ENCODE measurements around the gene APBA2. TPM values are rescaled to one million over a fixed set of nuclear protein-coding genes. Genes with fewer than 3 reads are reported as not detected.

APBA2 gene
- total RNA-seq, 1 donor from 2014 or later: 11.7 TPM

DNA sequence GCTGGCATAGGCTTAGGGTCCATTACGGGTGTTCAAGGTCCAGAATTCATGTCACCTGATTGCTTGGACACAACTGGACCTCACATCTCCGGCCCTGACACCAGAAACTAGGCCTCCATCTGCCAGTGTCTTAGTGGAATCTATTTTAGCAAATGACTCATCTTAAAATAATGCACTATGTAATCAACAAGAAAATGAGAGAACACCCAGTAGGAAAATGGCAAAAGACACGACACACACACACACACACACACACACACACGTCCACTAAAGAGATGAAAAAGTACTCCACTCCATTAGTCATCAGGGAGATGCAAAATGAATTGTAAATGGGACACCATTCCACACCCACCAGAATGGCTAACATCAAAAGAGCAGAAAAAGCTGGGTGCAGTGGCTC is 11.2 kb downstream of the APBA2 start:
- peak; percentile 40 for DNase-seq (ENCODE audit: low read depth)

DNA sequence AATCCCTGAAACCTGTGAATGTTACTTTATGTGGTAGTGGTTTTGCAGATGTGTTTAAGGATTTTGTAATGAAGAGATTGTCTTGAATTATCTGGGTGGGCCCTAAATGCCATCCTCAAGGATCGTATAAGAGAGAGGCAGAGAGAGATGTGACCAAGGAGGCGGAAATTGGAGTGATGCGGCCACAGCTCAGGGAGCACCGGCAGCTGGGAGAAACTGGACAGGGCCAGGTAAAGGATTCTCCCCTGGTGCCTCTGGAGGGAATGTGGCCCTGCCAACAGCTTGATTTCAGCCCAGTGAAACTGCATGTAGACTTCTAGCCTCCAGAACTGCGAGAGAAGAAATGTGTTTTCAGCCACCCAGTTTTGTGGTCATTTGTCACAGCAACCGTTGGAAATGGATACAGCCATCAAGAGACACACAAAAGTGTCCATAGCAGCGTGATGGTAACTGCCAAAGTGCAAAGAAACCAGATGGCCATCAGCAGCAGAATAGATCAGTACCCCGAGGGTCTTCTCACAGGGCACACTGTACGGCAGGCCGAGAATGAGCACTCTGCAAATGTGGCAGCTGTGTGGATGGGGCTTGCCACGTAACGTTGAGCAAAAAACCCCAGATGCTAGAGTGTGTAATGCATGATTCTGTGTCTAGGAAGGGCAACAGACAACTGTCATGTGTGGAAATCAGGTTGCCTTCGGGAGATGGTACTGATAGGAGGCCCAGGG is 12.2 kb downstream of the APBA2 start:
- no peak for DNase-seq (ENCODE audit: low read depth)

DNA sequence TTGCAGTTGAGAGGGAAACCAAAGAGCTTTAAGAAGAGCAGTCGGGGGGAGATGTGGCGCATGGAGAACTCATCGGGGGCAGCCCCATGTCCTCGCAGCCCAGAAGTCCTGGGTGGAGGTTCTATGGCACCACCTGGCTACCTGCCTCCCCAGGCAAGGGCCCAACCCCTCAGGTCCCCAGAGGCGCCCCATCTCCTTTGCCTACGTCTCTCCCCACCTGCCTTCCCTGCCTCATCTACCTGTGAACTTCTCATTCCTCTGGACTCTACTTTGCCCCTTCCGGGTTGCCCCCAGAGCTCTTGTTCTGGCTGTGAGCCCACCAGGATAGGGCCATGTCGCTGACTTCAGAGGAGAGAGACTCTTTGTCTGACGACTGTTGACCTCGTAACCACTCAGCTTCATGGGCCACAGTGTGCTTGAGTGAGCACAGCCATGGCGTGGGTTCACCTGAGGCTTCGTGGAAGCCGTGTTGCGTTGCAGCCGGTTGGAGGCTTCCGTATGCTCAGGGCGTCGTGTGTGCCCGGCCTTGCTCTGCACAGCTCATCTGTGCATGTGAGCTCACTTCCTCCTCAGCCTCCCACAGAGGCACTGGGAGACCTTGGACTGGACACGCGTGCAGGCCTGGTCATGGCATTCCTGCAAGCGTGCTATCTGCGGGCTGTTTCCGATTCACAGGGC is 13.4 kb downstream of the APBA2 start:
- no peak for DNase-seq (ENCODE audit: low read depth)

DNA sequence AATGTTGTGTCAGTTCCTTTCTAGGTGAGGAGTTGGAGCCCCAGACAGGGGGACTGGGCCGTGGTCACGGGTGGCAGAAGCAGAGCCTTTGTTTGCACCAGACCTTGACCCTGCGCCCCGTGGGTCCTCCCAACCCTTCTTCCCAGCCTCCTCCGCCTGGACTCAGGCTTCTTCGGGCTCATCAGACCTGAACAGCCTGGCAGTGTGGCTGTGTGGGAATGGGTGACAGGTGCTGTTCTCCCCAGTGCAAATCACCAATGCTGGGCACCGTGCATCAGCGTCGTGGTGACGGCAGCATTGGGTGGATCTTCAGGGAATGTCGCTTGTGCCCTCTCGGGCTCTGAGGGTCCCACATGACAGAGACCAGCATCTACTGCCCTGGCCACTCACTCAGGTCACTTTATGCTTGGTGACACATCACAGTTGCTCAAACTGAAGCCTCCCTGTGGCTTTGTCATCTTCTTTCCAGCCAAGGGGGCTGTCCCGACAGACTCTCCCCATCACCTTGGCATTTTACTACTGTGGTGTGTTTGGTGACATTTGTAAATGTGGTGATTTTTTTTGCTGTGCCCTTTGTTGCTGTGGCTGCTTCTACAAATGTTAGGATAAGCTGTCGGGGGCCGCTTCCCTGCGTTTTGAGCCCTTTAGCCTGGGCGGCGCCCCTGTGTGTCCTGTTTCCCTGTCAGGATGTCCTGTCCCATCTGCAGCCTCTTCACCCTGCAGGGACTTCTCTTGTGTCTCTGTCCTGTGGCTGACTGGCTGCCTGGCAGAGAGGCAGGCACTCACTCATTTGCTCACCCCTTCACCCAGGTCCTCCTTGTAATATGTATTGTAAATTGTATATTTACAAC is 14.5 kb downstream of the APBA2 start:
- DNase-seq (ENCODE audit: low read depth): no peak

DNA sequence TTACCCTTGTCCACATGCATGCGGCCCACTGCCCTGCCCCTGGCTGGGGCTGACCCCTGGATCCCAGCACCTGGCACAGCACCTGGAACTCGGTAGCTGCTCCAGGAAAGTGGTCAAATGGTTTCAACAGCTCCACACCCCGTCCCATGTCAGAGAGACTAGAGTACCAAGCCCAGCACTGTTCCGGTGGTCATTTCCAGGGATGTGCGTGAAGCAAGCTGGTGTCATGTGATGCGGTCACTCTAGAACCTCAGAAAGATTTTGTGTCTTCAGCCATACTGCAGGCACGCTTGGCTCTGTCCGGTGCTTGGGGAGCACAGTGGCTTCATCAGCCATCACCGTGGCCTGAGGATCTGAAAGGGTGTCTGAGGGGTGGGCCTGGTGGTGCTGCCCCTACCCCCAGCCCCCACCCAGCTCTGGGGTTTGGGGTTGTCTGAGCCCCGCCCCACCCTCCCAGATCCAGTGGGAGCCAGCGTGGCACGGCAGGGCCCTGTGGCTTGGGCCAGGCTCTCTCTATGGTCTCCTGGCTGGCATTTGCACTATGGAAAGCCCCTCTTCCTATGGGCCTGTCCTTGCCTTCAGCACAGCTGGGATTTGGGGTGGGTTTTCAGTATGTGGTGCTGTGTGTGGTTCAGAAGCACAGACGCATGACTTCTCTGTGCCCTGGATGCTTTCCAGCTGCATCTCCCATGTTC is 15.3 kb downstream of the APBA2 start:
- no peak for DNase-seq (ENCODE audit: low read depth)

GRCh38 chr15:28901587-28901980 is 15.8 kb downstream of the APBA2 start:
- DNase-seq (ENCODE audit: low read depth): no peak

- DNase-seq (ENCODE audit: low read depth): no peak
These were observed 16.4 kb downstream of the APBA2 start for GRCh38 chr15:28901987-28902745.

DNA sequence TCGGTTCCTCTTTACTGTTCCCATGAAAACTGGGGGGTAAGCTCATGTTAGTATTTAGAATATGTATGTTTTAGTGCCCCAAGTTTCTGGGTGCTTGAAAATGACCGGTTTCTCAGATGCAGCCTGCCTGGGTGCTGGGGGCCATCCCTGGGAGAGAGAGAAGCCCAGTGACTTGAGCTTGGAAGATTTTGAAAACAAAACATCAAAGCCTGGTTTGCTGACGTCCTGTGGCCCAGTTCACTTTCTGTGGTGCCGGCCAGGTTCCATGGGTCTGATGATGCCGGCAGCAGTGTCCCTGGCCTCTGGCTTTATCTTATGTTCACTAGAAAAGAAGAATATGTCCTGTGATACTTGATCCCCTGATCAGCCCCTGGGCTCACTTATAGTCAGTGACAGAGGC is 17.1 kb downstream of the APBA2 start:
- DNase-seq (ENCODE audit: low read depth): no peak

DNA sequence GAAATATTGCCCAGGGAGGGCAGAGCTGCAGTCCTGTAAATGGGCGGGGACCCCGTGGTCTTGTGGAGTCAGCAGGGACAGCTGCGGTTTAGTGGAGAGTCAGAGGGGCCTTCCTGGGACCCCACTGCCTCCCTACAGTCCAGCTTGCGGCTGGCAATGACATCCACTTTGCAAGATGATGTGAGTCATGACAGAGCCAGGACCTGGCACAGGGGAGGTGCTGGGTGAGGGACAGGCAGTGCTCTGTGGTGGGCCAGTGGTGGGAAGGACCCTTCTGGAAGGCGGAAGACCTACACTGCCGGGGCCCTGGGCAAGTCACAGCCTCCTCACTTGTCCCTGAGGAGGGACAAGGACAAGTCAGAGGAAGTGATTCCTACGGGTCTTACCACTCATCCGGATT is 17.8 kb downstream of the APBA2 start:
- no peak for DNase-seq (ENCODE audit: low read depth)

DNA sequence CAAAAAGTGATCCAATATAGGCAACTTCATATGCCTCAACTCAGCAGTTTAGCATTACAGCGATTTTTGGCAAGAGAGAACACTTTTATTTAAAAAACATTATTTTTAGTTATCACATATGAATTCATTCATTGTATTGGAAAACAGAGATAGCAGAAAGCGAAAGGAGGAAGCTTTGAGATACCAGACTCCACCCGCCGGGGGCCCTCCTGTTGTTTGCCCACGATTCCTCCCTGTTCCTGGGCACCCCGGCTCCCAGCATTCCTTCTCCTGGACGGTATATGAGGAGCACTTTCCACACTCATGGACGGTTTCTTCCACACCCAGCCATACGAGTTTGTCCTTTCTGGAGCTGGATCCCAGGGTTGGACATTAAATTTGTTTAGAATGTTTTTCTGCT is 18.2 kb downstream of the APBA2 start:
- DNase-seq (ENCODE audit: low read depth): no peak

- no peak for DNase-seq (ENCODE audit: low read depth)
These were observed 19.0 kb downstream of the APBA2 start for GRCh38 chr15:28904541-28905315.

- no peak for DNase-seq (ENCODE audit: low read depth)
These were observed 21.7 kb downstream of the APBA2 start for GRCh38 chr15:28907338-28907960.

DNA sequence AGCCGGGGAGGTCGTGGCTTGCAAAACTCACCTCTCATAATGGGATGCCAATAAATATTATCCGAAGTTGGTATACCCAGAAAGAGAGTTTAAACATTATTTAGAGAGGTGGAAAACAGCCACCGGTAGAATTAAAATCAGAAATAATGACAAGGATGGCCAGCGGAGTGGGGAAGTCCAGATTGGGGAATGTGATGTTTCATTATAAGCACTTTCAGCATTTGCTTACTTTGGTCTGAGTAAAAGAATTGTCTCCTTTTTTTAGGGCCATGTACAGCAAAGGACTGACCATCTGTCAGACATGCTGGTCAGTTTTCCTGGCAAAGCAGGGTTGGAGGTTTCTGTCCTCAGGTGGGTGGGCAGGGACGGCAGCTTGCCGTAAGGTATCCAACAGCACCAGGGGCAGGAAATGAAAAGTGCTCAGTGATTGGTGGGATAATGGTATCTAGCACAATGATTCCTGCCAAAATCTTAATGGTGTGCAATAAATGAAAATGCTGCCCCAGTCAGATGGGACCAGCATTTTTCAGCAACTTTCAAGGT is 24.3 kb downstream of the APBA2 start:
- no peak for DNase-seq (ENCODE audit: low read depth)

DNA sequence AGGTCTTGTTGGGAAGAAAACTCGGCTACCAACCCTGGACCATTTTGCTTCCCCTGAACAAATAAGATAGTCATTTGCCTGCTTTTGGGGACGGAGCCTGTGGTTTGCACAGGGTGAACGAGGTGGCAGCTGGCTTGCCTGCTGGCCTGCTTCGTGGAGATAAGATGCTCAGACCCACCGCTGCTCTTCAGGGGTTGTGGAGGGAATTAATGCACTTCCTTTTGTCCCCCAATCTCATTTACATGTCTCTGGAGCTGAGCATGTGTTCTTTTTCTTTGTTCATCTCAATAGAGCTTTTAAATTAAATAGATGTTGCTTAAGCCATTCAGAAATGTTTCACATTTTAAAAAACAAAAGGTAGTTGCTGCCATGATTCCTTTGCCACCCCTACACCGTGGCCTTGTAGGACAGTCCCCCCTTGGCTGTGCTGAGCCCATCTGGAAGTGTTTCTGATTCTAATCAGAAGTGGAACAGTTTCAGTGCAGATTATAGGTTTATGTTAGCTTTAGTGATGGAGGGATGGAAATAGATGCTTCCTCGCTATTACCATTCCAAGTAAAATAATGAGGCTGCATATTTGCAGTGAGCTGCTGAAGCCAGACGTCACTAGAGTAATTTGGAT is 25.6 kb downstream of the APBA2 start:
- no peak for DNase-seq (ENCODE audit: low read depth)

- no peak for DNase-seq (ENCODE audit: low read depth)
These were observed 26.6 kb downstream of the APBA2 start for GRCh38 chr15:28912422-28912821.

GRCh38 chr15:28913171-28913765 is 27.5 kb downstream of the APBA2 start:
- DNase-seq (ENCODE audit: low read depth): no peak

DNA sequence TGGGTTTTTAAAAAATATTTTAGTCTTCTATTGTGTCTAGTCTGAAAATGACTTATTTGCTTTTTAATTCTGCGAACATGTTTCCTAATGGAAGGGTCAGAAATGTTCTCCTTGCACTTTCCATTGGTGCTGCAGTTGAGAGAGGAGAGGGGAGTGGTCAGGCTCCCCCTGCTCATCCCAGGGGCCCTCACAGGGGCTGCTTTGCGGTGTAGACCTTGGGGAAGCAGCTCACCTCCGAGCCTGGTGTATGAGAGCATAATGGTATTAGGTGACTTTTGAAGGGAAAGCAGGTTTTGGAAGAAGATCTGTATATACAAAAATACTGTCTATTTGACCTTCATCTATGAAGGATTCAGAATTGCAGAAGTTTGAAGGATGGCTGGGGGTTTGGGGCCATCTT is 28.3 kb downstream of the APBA2 start:
- no peak for DNase-seq (ENCODE audit: low read depth)

DNA sequence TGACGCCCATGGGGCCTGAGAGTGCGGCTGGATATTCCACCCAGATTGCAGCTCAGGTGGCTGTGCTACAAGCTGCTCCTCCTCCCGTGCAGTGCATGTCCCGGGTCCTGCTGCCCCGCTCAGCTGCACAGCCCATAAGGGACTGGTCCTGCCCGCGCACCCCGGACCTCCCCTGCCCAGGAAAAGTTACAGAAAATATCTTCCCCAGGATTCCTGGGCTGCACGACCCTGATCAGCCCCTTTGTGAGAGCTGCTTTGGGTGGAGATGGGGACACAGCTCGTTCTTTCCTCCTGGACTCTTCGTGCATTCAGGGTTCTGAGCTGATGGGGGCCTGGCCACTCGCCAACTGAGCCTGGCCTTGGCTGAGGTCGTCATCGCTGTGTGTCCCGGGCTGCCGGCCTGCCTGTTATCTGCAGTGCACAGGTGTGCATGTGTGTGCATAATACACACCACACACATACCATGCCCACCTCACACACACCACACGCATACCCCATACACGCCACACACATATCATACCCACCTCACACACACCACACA is 28.8 kb downstream of the APBA2 start:
- DNase-seq (ENCODE audit: low read depth): no peak

Data from renal cortical epithelial cell (primary cell).